ENCODE data around the gene TOM1L1.

Gene TOM1L1

DNA sequence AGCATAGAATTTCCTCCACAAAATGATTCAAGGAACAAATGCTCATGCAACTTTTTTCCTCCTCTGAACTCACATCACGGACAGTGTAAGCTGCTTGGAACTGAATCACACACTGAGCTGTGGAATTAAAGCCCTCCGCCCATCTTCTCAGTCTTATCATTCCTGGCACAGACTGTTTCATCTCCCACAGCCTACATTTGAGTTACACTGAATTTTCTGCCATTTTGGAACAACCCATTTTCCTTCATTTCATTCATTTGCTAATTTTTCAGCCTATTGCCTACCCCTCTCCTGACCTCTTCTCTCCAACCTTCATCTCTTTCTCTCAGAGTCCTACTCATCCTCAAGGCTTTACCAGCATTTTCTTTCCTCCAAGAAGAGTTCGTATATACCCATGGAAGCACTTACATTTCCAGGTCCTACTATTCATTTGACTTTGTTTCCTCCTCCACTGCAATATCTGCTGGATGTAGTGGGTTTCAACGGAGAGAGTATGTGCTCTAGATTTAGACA is 39.1 kb upstream of the TOM1L1 start:
- H3K27ac ChIP-seq (ENCODE audit: low read depth, low read length), result no peak overlapping the region
- no peaks in the 10 kb centered on the region for H3F3A ChIP-seq (ENCODE audit: control insufficient read depth, insufficient read depth)
- H3K36me3 ChIP-seq (ENCODE audit: control insufficient read depth, low read length), result no peaks in the 10 kb centered on the region
- no peaks in the 10 kb centered on the region for H3K27me3 ChIP-seq (ENCODE audit: control insufficient read depth, low read length)
- H3K9me2 ChIP-seq (replicated peaks; ENCODE audit: control insufficient read depth, low read length), result no peaks in the 10 kb centered on the region
- no peaks in the 10 kb centered on the region for H3K4me1 ChIP-seq (ENCODE audit: control insufficient read depth, low read length)
- no peaks in the 10 kb centered on the region for H4K20me1 ChIP-seq (ENCODE audit: control insufficient read depth, insufficient read depth, low read depth, low read length)
- H3K4me2 ChIP-seq (ENCODE audit: low read length), result no peak overlapping the region
- no peaks in the 10 kb centered on the region for H3K79me2 ChIP-seq (ENCODE audit: control insufficient read depth, low read length)
- TF ChIP-seq, protein P1, sequence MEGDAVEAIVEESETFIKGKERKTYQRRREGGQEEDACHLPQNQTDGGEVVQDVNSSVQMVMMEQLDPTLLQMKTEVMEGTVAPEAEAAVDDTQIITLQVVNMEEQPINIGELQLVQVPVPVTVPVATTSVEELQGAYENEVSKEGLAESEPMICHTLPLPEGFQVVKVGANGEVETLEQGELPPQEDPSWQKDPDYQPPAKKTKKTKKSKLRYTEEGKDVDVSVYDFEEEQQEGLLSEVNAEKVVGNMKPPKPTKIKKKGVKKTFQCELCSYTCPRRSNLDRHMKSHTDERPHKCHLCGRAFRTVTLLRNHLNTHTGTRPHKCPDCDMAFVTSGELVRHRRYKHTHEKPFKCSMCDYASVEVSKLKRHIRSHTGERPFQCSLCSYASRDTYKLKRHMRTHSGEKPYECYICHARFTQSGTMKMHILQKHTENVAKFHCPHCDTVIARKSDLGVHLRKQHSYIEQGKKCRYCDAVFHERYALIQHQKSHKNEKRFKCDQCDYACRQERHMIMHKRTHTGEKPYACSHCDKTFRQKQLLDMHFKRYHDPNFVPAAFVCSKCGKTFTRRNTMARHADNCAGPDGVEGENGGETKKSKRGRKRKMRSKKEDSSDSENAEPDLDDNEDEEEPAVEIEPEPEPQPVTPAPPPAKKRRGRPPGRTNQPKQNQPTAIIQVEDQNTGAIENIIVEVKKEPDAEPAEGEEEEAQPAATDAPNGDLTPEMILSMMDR (IDR thresholded peaks at IDR 0.05; ENCODE audit: low read depth, low read length, poor library complexity, severe bottlenecking), result no peak
- no peak for TF ChIP-seq EZH2phosphoT487 (IDR thresholded peaks at IDR 0.05; ENCODE audit: borderline replicate concordance, low read length)
- no peaks in the 10 kb centered on the region for H3K9me3 ChIP-seq (ENCODE audit: control insufficient read depth, insufficient read depth, low read length)
- no peak overlapping the region for H3K4me3 ChIP-seq (ENCODE audit: low read length)

DNA sequence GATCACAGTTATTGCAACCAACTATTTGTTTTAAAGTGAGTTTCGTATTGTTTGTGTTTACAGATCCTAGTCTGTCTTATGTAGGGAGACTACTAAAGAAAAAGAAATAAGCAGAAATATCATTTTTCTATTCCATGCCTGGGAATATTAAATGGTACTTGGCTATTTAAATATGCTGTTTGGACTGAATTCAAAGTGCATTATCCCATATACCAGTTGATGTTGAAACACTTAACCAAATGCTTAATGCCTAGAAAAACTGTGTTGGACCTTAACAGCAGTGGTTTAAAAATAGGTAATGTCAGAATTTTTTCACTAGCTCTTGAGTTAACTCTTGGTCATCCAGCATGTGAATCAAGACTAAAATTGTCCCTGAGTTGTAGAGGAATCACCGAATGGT is 37.5 kb upstream of the TOM1L1 start:
- no peaks in the 10 kb centered on the region for H3F3A ChIP-seq (ENCODE audit: control insufficient read depth, insufficient read depth)
- H3K4me2 ChIP-seq (ENCODE audit: low read length), result no peak overlapping the region
- H3K27ac ChIP-seq (ENCODE audit: low read depth, low read length), result no peak overlapping the region
- no peaks in the 10 kb centered on the region for H3K36me3 ChIP-seq (ENCODE audit: control insufficient read depth, low read length)
- H3K4me1 ChIP-seq (ENCODE audit: control insufficient read depth, low read length), result no peaks in the 10 kb centered on the region
- no peaks in the 10 kb centered on the region for H3K9me2 ChIP-seq (replicated peaks; ENCODE audit: control insufficient read depth, low read length)
- no peak for TF ChIP-seq EZH2phosphoT487 (IDR thresholded peaks at IDR 0.05; ENCODE audit: borderline replicate concordance, low read length)
- TF ChIP-seq, protein P1 (IDR thresholded peaks at IDR 0.05; ENCODE audit: low read depth, low read length, poor library complexity, severe bottlenecking), result no peak
- no peak overlapping the region for H3K4me3 ChIP-seq (ENCODE audit: low read length)
- H3K9me3 ChIP-seq (ENCODE audit: control insufficient read depth, insufficient read depth, low read length), result no peaks in the 10 kb centered on the region
- H4K20me1 ChIP-seq (ENCODE audit: control insufficient read depth, insufficient read depth, low read depth, low read length), result no peaks in the 10 kb centered on the region
- H3K79me2 ChIP-seq (ENCODE audit: control insufficient read depth, low read length), result no peaks in the 10 kb centered on the region
- no peaks in the 10 kb centered on the region for H3K27me3 ChIP-seq (ENCODE audit: control insufficient read depth, low read length)

DNA sequence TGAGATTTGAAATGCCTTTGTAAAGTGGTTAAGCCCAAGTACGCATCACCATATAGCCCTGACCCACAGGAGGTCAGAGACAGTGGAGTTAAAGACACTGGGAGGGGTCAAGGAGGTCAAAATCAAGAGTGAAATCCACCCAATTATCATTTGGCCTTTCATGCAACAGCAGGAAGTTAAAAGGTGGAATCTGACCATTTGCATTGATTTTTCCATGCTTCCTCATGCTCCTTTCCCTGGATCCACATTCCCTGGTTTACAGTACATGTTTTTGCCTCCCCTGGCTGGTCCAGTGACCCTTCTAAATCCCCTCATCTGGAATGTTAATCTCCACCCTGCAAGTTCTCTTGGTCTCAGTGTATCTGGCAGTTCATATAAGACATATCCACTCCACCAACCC is 36.6 kb upstream of the TOM1L1 start:
- Histone ChIP-seq H3F3A (ENCODE audit: control insufficient read depth, insufficient read depth) (no peaks in the 10 kb centered on the region), H3K4me3 (ENCODE audit: low read length) (no peak overlapping the region), H3K9me3 (ENCODE audit: control insufficient read depth, insufficient read depth, low read length) (no peaks in the 10 kb centered on the region), H3K4me2 (ENCODE audit: low read length) (no peak overlapping the region), H4K20me1 (ENCODE audit: control insufficient read depth, insufficient read depth, low read depth, low read length) (no peaks in the 10 kb centered on the region), H3K4me1 (ENCODE audit: control insufficient read depth, low read length) (no peaks in the 10 kb centered on the region), H3K79me2 (ENCODE audit: control insufficient read depth, low read length) (no peaks in the 10 kb centered on the region), H3K9me2 (replicated peaks; ENCODE audit: control insufficient read depth, low read length) (no peaks in the 10 kb centered on the region), H3K27me3 (ENCODE audit: control insufficient read depth, low read length) (no peaks in the 10 kb centered on the region), H3K36me3 (ENCODE audit: control insufficient read depth, low read length) (no peaks in the 10 kb centered on the region), H3K27ac (ENCODE audit: low read depth, low read length) (no peak overlapping the region)
- TF ChIP-seq, protein P1 (IDR thresholded peaks at IDR 0.05; ENCODE audit: low read depth, low read length, poor library complexity, severe bottlenecking), result no peak
- TF ChIP-seq EZH2phosphoT487 (IDR thresholded peaks at IDR 0.05; ENCODE audit: borderline replicate concordance, low read length), result no peak

Measured in DOHH2 (cell line).